ENCODE results near the gene GABARAP. TPM values are rescaled to one million over a fixed set of nuclear protein-coding genes. Genes with fewer than 3 reads are reported as not detected.
A peak's percentile ranks its signal among the peaks of the same experiment; 100 is the strongest.

GABARAP gene
- total and polyA plus RNA-seq, 2 of the 13 experiments (the other 11 are each of a cell fraction or from before 2014, with no cell fraction given) = 161 to 310 TPM

DNA sequence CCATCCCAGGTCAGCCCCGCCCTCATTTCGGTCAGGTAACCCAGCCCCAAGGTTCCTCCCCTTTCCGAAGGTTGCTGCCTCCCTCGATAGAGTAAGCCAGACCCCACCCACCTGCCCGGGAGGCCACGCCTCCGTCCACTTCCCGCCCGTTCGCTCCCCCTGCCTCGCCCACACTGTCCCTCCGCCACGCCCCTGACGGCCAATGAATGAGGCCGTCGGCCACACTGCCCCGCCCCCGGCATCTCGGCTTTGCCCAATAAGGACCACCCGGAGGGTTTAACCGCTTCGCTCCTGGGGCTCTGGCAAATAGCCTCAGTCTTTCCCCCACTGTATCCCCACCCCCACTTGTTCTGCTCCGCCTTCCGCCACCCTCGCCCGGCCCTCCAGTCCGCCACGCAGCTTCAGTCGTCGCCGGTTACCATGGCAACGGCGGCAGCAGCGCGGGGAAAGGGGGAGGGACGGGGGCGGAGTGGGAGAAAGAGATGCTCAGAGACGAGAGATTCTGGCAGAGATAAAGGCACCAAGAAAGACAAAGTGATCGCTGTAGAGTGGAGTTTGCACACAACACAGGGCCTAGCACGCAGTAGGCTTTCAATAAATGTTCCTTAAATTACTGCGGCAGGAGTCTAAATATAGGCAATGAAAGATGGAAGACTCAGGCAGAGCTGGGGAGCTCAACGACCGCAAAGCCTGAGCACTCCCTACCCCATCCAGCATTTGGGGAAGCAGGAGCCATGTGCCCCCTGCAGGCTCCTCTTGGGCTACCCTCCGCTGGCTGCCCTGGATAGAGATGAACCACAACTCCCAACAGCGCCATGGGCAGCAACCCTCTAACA lies 27.7 kb downstream of the GABARAP start (continued):
- TF ChIP-seq, protein P1, sequence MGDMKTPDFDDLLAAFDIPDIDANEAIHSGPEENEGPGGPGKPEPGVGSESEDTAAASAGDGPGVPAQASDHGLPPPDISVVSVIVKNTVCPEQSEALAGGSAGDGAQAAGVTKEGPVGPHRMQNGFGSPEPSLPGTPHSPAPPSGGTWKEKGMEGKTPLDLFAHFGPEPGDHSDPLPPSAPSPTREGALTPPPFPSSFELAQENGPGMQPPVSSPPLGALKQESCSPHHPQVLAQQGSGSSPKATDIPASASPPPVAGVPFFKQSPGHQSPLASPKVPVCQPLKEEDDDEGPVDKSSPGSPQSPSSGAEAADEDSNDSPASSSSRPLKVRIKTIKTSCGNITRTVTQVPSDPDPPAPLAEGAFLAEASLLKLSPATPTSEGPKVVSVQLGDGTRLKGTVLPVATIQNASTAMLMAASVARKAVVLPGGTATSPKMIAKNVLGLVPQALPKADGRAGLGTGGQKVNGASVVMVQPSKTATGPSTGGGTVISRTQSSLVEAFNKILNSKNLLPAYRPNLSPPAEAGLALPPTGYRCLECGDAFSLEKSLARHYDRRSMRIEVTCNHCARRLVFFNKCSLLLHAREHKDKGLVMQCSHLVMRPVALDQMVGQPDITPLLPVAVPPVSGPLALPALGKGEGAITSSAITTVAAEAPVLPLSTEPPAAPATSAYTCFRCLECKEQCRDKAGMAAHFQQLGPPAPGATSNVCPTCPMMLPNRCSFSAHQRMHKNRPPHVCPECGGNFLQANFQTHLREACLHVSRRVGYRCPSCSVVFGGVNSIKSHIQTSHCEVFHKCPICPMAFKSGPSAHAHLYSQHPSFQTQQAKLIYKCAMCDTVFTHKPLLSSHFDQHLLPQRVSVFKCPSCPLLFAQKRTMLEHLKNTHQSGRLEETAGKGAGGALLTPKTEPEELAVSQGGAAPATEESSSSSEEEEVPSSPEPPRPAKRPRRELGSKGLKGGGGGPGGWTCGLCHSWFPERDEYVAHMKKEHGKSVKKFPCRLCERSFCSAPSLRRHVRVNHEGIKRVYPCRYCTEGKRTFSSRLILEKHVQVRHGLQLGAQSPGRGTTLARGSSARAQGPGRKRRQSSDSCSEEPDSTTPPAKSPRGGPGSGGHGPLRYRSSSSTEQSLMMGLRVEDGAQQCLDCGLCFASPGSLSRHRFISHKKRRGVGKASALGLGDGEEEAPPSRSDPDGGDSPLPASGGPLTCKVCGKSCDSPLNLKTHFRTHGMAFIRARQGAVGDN (CRISPR knock-in tag; IDR thresholded peaks at IDR 0.05) = peak; percentile 70
- TF ChIP-seq, protein P2, sequence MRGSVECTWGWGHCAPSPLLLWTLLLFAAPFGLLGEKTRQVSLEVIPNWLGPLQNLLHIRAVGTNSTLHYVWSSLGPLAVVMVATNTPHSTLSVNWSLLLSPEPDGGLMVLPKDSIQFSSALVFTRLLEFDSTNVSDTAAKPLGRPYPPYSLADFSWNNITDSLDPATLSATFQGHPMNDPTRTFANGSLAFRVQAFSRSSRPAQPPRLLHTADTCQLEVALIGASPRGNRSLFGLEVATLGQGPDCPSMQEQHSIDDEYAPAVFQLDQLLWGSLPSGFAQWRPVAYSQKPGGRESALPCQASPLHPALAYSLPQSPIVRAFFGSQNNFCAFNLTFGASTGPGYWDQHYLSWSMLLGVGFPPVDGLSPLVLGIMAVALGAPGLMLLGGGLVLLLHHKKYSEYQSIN (CRISPR knock-in tag; IDR thresholded peaks at IDR 0.05; ENCODE audit: borderline replicate concordance) = no peak
- TF ChIP-seq NFE2L1 (CRISPR knock-in tag; IDR thresholded peaks at IDR 0.05; ENCODE audit: borderline replicate concordance) = no peak
- TF ChIP-seq SAP130 (CRISPR knock-in tag; IDR thresholded peaks at IDR 0.05; ENCODE audit: low read depth) = peak; percentile 58
- no peak for TF ChIP-seq HNRNPUL1 (IDR thresholded peaks at IDR 0.05; ENCODE audit: low read depth, low read length)
- no peak for TF ChIP-seq ZSCAN12 (CRISPR knock-in tag; IDR thresholded peaks at IDR 0.05)
- TF ChIP-seq SMARCE1 (IDR thresholded peaks at IDR 0.05; ENCODE audit: borderline replicate concordance) = no peak
- TF ChIP-seq ZNF547 (CRISPR knock-in tag; IDR thresholded peaks at IDR 0.05) = no peak
- TF ChIP-seq ARHGAP35 (CRISPR knock-in tag; IDR thresholded peaks at IDR 0.05; ENCODE audit: borderline replicate concordance) = no peak
- peak; percentile 27; the same call in 1 of the 2 replicates for TF ChIP-seq MED1 (CRISPR knock-in tag; IDR thresholded peaks at IDR 0.05)
- TF ChIP-seq ZBTB7B (CRISPR knock-in tag; IDR thresholded peaks at IDR 0.05) = no peak
- TF ChIP-seq PAXIP1 (CRISPR knock-in tag; conservative IDR thresholded peaks at IDR 0.05) = peak; percentile 50
- TF ChIP-seq ZNF317 (CRISPR knock-in tag; IDR thresholded peaks at IDR 0.05) = no peak
- no peak for TF ChIP-seq ZKSCAN8 (CRISPR knock-in tag; IDR thresholded peaks at IDR 0.05; ENCODE audit: borderline replicate concordance)
- TF ChIP-seq YEATS4 (CRISPR knock-in tag; IDR thresholded peaks at IDR 0.05; ENCODE audit: borderline replicate concordance) = no peak
- no peak; the same call in 1 of the 2 replicates for TF ChIP-seq SALL1 (CRISPR knock-in tag; IDR thresholded peaks at IDR 0.05)
- TF ChIP-seq ZNF782 (CRISPR knock-in tag; IDR thresholded peaks at IDR 0.05; ENCODE audit: borderline replicate concordance) = peak; percentile 47; the same call in 1 of the 2 replicates
- no peak for TF ChIP-seq ZNF570 (CRISPR knock-in tag; IDR thresholded peaks at IDR 0.05; ENCODE audit: borderline replicate concordance)
